HepG2 (cell line): Measurements from ENCODE around the gene CHD9. TPM values are rescaled to one million over a fixed set of nuclear protein-coding genes. Genes with fewer than 3 reads are reported as not detected.
A peak's percentile ranks its signal among the peaks of the same experiment; 100 is the strongest.

Experiments
- CHD2 ChIP-seq: IDR thresholded peaks from 2 replicates; pipeline ENCODE4 v1.6.1; 2011; ENCODE audit warnings: low read depth, low read length, improper control_type of control experiment
- DMTF1 ChIP-seq: sonication (generic); formaldehyde crosslinking; IDR thresholded peaks from 2 replicates; pipeline ENCODE4 v1.4.0; 2020; ENCODE audit warnings: mild to moderate bottlenecking, missing genetic modification reagents
- FOSL1 ChIP-seq: sonication (generic); formaldehyde crosslinking; IDR thresholded peaks from 2 replicates; pipeline ENCODE4 v1.9.0; 2021; ENCODE audit warnings: missing genetic modification reagents, borderline replicate concordance
- HHEX ChIP-seq: IDR thresholded peaks from 2 replicates; pipeline ENCODE4 v1.6.1; 2016; ENCODE audit warnings: control low read depth
- HMGXB4 ChIP-seq, 2 experiments: sonication (generic) in 1 of 2; formaldehyde crosslinking in 1 of 2; IDR thresholded peaks; 2 replicates each; pipeline versions ENCODE4 v1.4.0 to v1.6.1; 2018 to 2020; ENCODE audit warnings: missing genetic modification reagents in 2 of 2, borderline replicate concordance in 1 of 2, low read depth in 1 of 2, mild to moderate bottlenecking in 1 of 2, missing biosample characterization in 1 of 2
- IKZF1 ChIP-seq: fragments of 450-650 bp; IDR thresholded peaks from 2 replicates; pipeline ENCODE4 v1.7.1; 2016
- ISX ChIP-seq: sonication (generic); formaldehyde crosslinking; conservative IDR thresholded peaks from 2 replicates; pipeline ENCODE4 v1.5.0; 2020; ENCODE audit warnings: missing genetic modification reagents
- KLF9 ChIP-seq: IDR thresholded peaks from 2 replicates; pipeline ENCODE4 v1.6.1; 2016; ENCODE audit warnings: low read depth
- MAFF ChIP-seq: IDR thresholded peaks from 2 replicates; pipeline ENCODE4 v1.6.1; 2011; ENCODE audit warnings: low read depth, low read length, improper control_type of control experiment
- MIER2 ChIP-seq: IDR thresholded peaks from 2 replicates; pipeline ENCODE4 v1.6.1; 2016; ENCODE audit warnings: missing biosample characterization, missing genetic modification reagents
- PHB2 ChIP-seq: fragments of 450-650 bp; IDR thresholded peaks from 2 replicates; pipeline ENCODE4 v1.6.1; 2018; ENCODE audit not compliant: partially characterized antibody
- RBAK ChIP-seq: sonication (generic); formaldehyde crosslinking; IDR thresholded peaks from 2 replicates; pipeline ENCODE4 v1.5.1; 2020; ENCODE audit warnings: mild to moderate bottlenecking, missing genetic modification reagents
- SMAD9 ChIP-seq: sonication (generic); formaldehyde crosslinking; IDR thresholded peaks from 2 replicates; pipeline ENCODE4 v1.5.1; 2020; ENCODE audit warnings: mild to moderate bottlenecking, missing genetic modification reagents
- SOX13 ChIP-seq, 3 experiments: fragments of 450-650 bp in 1 of 3; sonication (generic) in 1 of 3; formaldehyde crosslinking in 1 of 3; IDR thresholded peaks in 2 of 3; conservative IDR thresholded peaks in 1 of 3; 2 replicates each; pipeline versions ENCODE4 v1.5.0 to v1.6.1; 2016 to 2020; ENCODE audit warnings: antibody characterized with exemption in 1 of 3, mild to moderate bottlenecking in 1 of 3, missing compliant biosample characterization in 1 of 3, missing genetic modification reagents in 1 of 3, moderate library complexity in 1 of 3
- SPEN ChIP-seq: sonication (generic); formaldehyde crosslinking; IDR thresholded peaks from 2 replicates; pipeline ENCODE4 v1.5.1; 2020; ENCODE audit warnings: low read depth, mild to moderate bottlenecking, missing genetic modification reagents
- TCF7 ChIP-seq: sonication (generic); IDR thresholded peaks from 2 replicates; pipeline ENCODE4 v1.6.1; 2016; ENCODE audit warnings: antibody characterized with exemption, low read depth
- THAP9 ChIP-seq: sonication (generic); formaldehyde crosslinking; IDR thresholded peaks from 2 replicates; pipeline ENCODE4; 2020; ENCODE audit warnings: missing genetic modification reagents, mild to moderate bottlenecking, borderline replicate concordance
- TIGD3 ChIP-seq: sonication (generic); formaldehyde crosslinking; IDR thresholded peaks from 2 replicates; pipeline ENCODE4 v1.5.1; 2020; ENCODE audit warnings: mild to moderate bottlenecking, missing genetic modification reagents, borderline replicate concordance
- ZNF160 ChIP-seq: sonication (generic); formaldehyde crosslinking; IDR thresholded peaks from 2 replicates; pipeline ENCODE4 v1.8.0; 2022; ENCODE audit warnings: mild to moderate bottlenecking, inconsistent platforms, missing genetic modification reagents
- ZNF530 ChIP-seq: sonication (generic); formaldehyde crosslinking; IDR thresholded peaks from 2 replicates; pipeline ENCODE4 v1.5.0; 2020; ENCODE audit warnings: low read depth, mild to moderate bottlenecking, missing genetic modification reagents
- ZNF569 ChIP-seq: sonication (generic); formaldehyde crosslinking; IDR thresholded peaks from 2 replicates; pipeline ENCODE4 v1.5.0; 2020; ENCODE audit warnings: mild to moderate bottlenecking, missing genetic modification reagents, moderate library complexity, borderline replicate concordance
- ZNF720 ChIP-seq: sonication (generic); formaldehyde crosslinking; IDR thresholded peaks from 2 replicates; pipeline ENCODE4 v1.4.0; 2020; ENCODE audit warnings: missing genetic modification reagents
- polyA plus RNA-seq, 8 experiments: library from polyadenylated mRNA; depleted of rRNA in 3 of 8; stranded (reverse) in 7 of 8; unstranded in 1 of 8; fragments of >200 nt; fragmentation: Illumina TruSeq in 4 of 8; extraction: Trizol in 4 of 8; gene quantifications; 2 replicates each; pipeline versions ENCODE4 v1.2.1 to v1.2.3, GENCODE V29; 2011 to 2016; ENCODE audit warnings: low read depth in 4 of 8, missing spikeins in 1 of 8, mixed read lengths in 1 of 8; ENCODE audit not compliant: insufficient read depth in 1 of 8
- total RNA-seq, 5 experiments: library from RNA; depleted of rRNA; stranded (reverse); fragments of >200 nt; fragmentation: Illumina TruSeq; extraction: Trizol; gene quantifications; 2 replicates each; pipeline ENCODE4 v1.2.3, GENCODE V29; 2016; ENCODE audit warnings: low read depth in 1 of 5

The CHD9 gene
- total and polyA plus RNA-seq, 2 of the 13 experiments (the other 11 are each of a cell fraction or from before 2014, with no cell fraction given) = 23.4 to 27.7 TPM

- TF ChIP-seq HMGXB4 (CRISPR knock-in tag; IDR thresholded peaks at IDR 0.05; ENCODE audit: borderline replicate concordance in 1 of 2, low read depth in 1 of 2) (no peak), SPEN (CRISPR knock-in tag) (no peak), MIER2 (CRISPR knock-in tag) (no peak), CHD2 (0 out of 2 replicates have a peak, but pooled peaks have one; percentile 35), HHEX (no peak), ISX (CRISPR knock-in tag) (no peak), ZNF720 (CRISPR knock-in tag) (no peak), SMAD9 (CRISPR knock-in tag) (no peak), IKZF1 (no peak), TCF7 (no peak), THAP9 (no peak), MAFF (no peak), SOX13 (IDR thresholded peaks at IDR 0.05) (no peak), SOX13 (CRISPR knock-in tag; conservative IDR thresholded peaks at IDR 0.05 in 1 of 2, IDR thresholded peaks at IDR 0.05 in 1 of 2) (no peak; a peak in 2 of 4 replicates), TIGD3 (no peak), ZNF530 (no peak), KLF9 (no peak), RBAK (CRISPR knock-in tag) (no peak), PHB2 (no peak), ZNF569 (CRISPR knock-in tag) (no peak), DMTF1 (no peak), ZNF160 (CRISPR knock-in tag) (peak; percentile 34; the same call in 1 of the 2 replicates), FOSL1 (CRISPR knock-in tag) (no peak)
Measured at GRCh38 chr16:53131363-53132071, 76.7 kb downstream of the CHD9 start (continued).
